Measurements from ENCODE around the gene ATP2A2. TPM values are rescaled to one million over a fixed set of nuclear protein-coding genes. Genes with fewer than 3 reads are reported as not detected.

The ATP2A2 gene
- polyA plus RNA-seq: 54.5 to 190 TPM (median 127 TPM) in 3 replicates
- 125 TPM for polyA plus RNA-seq (2011; ENCODE audit: low read depth)
- polyA plus RNA-seq (2011; cell fraction: cytosol; rRNA removed): 44.8 and 61.1 TPM in 2 replicates
- 434 and 449 TPM in 2 replicates for polyA plus RNA-seq (2011; cell fraction: nucleus; rRNA removed)
- polyA plus RNA-seq (2012; ENCODE audit: low replicate concordance): 126 and 203 TPM in 2 replicates
- 122 to 314 TPM (median 265 TPM) in 3 replicates for polyA minus RNA-seq
- polyA minus RNA-seq (2011; cell fraction: cytosol; rRNA and poly(A)+ RNA removed): 79.8 TPM
- 294 and 451 TPM in 2 replicates for polyA minus RNA-seq (2011; cell fraction: nucleus; rRNA and poly(A)+ RNA removed)

GRCh38 chr12:110280779-110281548, at the start of gene ATP2A2:
Gene ATP2A2, plus strand, starts transcription at chr12:110281247. Its CDS starts 543 bp downstream, at chr12:110281790.
- peak within 1 kb of the TSS; percentile 53 to 99 (median 83) for H3K4me3 ChIP-seq (ENCODE audit: control insufficient read depth in 2 of 3, extremely low read depth in 1 of 3, insufficient read depth in 2 of 3, low read depth in 1 of 3, low read length in 3 of 3)
- peaks cover 3 to 21% of the 10 kb centered on the region in 2 experiments for H3K36me3 ChIP-seq (ENCODE audit: control insufficient read depth in 2 of 2, extremely low read depth in 1 of 2, insufficient read depth in 2 of 2, low read length in 2 of 2)
- H3K4me1 ChIP-seq (ENCODE audit: control insufficient read depth, extremely low read depth, insufficient read depth, low read length): peaks cover 42% of the 10 kb centered on the region
- TF ChIP-seq, protein P1, sequence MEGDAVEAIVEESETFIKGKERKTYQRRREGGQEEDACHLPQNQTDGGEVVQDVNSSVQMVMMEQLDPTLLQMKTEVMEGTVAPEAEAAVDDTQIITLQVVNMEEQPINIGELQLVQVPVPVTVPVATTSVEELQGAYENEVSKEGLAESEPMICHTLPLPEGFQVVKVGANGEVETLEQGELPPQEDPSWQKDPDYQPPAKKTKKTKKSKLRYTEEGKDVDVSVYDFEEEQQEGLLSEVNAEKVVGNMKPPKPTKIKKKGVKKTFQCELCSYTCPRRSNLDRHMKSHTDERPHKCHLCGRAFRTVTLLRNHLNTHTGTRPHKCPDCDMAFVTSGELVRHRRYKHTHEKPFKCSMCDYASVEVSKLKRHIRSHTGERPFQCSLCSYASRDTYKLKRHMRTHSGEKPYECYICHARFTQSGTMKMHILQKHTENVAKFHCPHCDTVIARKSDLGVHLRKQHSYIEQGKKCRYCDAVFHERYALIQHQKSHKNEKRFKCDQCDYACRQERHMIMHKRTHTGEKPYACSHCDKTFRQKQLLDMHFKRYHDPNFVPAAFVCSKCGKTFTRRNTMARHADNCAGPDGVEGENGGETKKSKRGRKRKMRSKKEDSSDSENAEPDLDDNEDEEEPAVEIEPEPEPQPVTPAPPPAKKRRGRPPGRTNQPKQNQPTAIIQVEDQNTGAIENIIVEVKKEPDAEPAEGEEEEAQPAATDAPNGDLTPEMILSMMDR (optimal IDR thresholded peaks at IDR 0.05 in 1 of 3, IDR thresholded peaks at IDR 0.05 in 1 of 3, conservative IDR thresholded peaks at IDR 0.05 in 1 of 3; ENCODE audit: extremely low read depth in 1 of 3, insufficient read depth in 2 of 3, low read length in 3 of 3): no peak
- TF ChIP-seq EZH2 (IDR thresholded peaks at IDR 0.05; ENCODE audit: low read length): no peak
- H3K9me3 ChIP-seq (ENCODE audit: control insufficient read depth, low read depth, low read length): no peaks in the 10 kb centered on the region
- peak within 1 kb of the TSS; percentile 97 for H3K9ac ChIP-seq (ENCODE audit: control insufficient read depth, extremely low read depth, insufficient read depth, low read length)
- H3K27ac ChIP-seq (ENCODE audit: control insufficient read depth, insufficient read depth, low read length): peak within 1 kb of the TSS; percentile 92
- no peaks in the 10 kb centered on the region for H3K9me1 ChIP-seq (ENCODE audit: control insufficient read depth, extremely low read depth, insufficient read depth, low read length)
- FAIRE-seq: no peak
- H3K4me2 ChIP-seq (ENCODE audit: control insufficient read depth, extremely low read depth, insufficient read depth, low read depth, low read length): peak within 1 kb of the TSS; percentile 100
- H3K27me3 ChIP-seq (ENCODE audit: control insufficient read depth, extremely low read depth, insufficient read depth, low read length): no peaks in the 10 kb centered on the region
- DNase-seq (ENCODE audit: low read depth, low spot score): no peak
- peaks cover 20% of the 10 kb centered on the region for H4K20me1 ChIP-seq (ENCODE audit: control insufficient read depth, extremely low read depth, insufficient read depth, low read length)
- H2AFZ ChIP-seq (ENCODE audit: control insufficient read depth, low read length): peak within 1 kb of the TSS; percentile 91
- dilution Hi-C loops (cut with MboI; ENCODE audit: extremely low pct_ligation_motif_present, low sequenced_read_pairs): no loop called here
- peaks cover 47% of the 10 kb centered on the region for H3K79me2 ChIP-seq (ENCODE audit: control insufficient read depth, insufficient read depth, low read length)

DNA sequence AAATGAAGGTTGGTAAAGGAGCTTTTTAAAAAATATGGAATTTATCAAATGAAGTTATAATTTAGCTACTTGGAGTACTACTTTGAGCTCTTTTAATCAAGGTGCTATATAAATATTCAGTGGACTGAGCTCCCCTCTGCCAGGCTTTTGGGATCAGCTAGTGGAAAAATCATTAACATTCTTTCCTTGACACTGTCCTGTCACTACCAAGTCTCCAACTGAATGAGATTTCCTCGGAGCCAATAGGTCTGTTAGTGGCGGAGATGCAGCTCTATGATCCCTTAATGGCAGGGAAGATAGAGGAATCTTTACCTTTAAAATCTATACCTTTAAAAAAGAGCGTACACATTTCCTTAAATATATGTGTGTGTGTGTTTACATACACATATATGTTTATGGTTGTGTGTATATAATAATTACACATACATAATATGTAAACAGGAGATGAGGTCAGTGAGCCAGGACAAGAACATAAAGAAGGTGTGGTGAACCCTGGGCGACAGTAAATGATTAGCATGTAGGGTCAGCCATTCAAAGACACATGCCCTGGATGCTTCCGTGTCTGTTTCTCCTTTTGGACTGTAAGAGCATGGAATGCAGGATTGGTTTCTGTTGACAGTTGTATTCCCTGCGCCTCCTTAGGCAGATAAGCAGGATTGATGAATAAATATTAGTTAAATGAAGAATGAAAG, 47.7 kb upstream of the ATP2A2 start:
- no peak for DNase-seq (ENCODE audit: low read depth, low spot score)
- no peak for FAIRE-seq

More for the DNA sequence above, 47.7 kb upstream of the ATP2A2 start:
- H3K9me1 ChIP-seq (ENCODE audit: control insufficient read depth, extremely low read depth, insufficient read depth, low read length): no peaks in the 10 kb centered on the region
- no peak overlapping the region for H3K4me2 ChIP-seq (ENCODE audit: control insufficient read depth, extremely low read depth, insufficient read depth, low read depth, low read length)
- H3K27me3 ChIP-seq (ENCODE audit: control insufficient read depth, extremely low read depth, insufficient read depth, low read length): no peaks in the 10 kb centered on the region
- H3K27ac ChIP-seq (ENCODE audit: control insufficient read depth, insufficient read depth, low read length): no peak overlapping the region
- no peak overlapping the region for H3K4me3 ChIP-seq (ENCODE audit: control insufficient read depth in 2 of 3, extremely low read depth in 1 of 3, insufficient read depth in 2 of 3, low read depth in 1 of 3, low read length in 3 of 3)
- TF ChIP-seq, protein P1 (optimal IDR thresholded peaks at IDR 0.05 in 1 of 3, IDR thresholded peaks at IDR 0.05 in 1 of 3, conservative IDR thresholded peaks at IDR 0.05 in 1 of 3; ENCODE audit: extremely low read depth in 1 of 3, insufficient read depth in 2 of 3, low read length in 3 of 3): no peak
- TF ChIP-seq EZH2 (IDR thresholded peaks at IDR 0.05; ENCODE audit: low read length): no peak
- H2AFZ ChIP-seq (ENCODE audit: control insufficient read depth, low read length): no peak overlapping the region
- no peaks in the 10 kb centered on the region for H3K79me2 ChIP-seq (ENCODE audit: control insufficient read depth, insufficient read depth, low read length)
- no peaks in the 10 kb centered on the region for H4K20me1 ChIP-seq (ENCODE audit: control insufficient read depth, extremely low read depth, insufficient read depth, low read length)
- H3K9me3 ChIP-seq (ENCODE audit: control insufficient read depth, low read depth, low read length): no peaks in the 10 kb centered on the region
- H3K4me1 ChIP-seq (ENCODE audit: control insufficient read depth, extremely low read depth, insufficient read depth, low read length): no peaks in the 10 kb centered on the region
- no peak overlapping the region for H3K9ac ChIP-seq (ENCODE audit: control insufficient read depth, extremely low read depth, insufficient read depth, low read length)
- no peaks in the 10 kb centered on the region for H3K36me3 ChIP-seq (ENCODE audit: control insufficient read depth in 2 of 2, extremely low read depth in 1 of 2, insufficient read depth in 2 of 2, low read length in 2 of 2)
- dilution Hi-C loops (cut with MboI; ENCODE audit: extremely low pct_ligation_motif_present, low sequenced_read_pairs): no loop called here
